Endodermal cell (in vitro differentiated cells): Measurements from ENCODE around the gene TAPT1. TPM values are rescaled to one million over a fixed set of nuclear protein-coding genes. Genes with fewer than 3 reads are reported as not detected.

Source experiments
- DNase-seq: peaks from one replicate; pipeline ENCODE4 v3.0.0-alpha.2; 2017
- H3K27ac ChIP-seq: 2 replicates; pipeline ENCODE4 v1.5.1; 2013; ENCODE audit warnings: mild to moderate bottlenecking, low read depth, low read length, moderate library complexity
- H3K27me3 ChIP-seq: 2 replicates; pipeline ENCODE4 v1.6.1; 2013; ENCODE audit warnings: mild to moderate bottlenecking, low read length, moderate library complexity; ENCODE audit not compliant: insufficient read depth, control insufficient read depth, poor library complexity, severe bottlenecking
- H3K36me3 ChIP-seq: 2 replicates; pipeline ENCODE4 v1.7.0; 2013; ENCODE audit warnings: mild to moderate bottlenecking, low read length, moderate library complexity; ENCODE audit not compliant: control insufficient read depth, insufficient read depth
- H3K4me1 ChIP-seq: one replicate; pipeline ENCODE4 v1.7.0; 2013; ENCODE audit warnings: low read length; ENCODE audit not compliant: control insufficient read depth, insufficient read depth
- H3K4me3 ChIP-seq: 2 replicates; pipeline ENCODE4 v1.5.1; 2013; ENCODE audit warnings: mild to moderate bottlenecking, low read length, moderate library complexity
- H3K9ac ChIP-seq: 2 replicates; pipeline ENCODE4 v1.6.1; 2013; ENCODE audit warnings: mild to moderate bottlenecking, low read length, moderate library complexity; ENCODE audit not compliant: poor library complexity, severe bottlenecking; ENCODE audit errors: extremely low read depth
- H3K9me3 ChIP-seq: 2 replicates; pipeline ENCODE4 v1.6.1; 2013; ENCODE audit warnings: mild to moderate bottlenecking, low read length, moderate library complexity; ENCODE audit not compliant: control insufficient read depth
- H3K27ac Mint-ChIP-seq: 2 replicates; pipeline ENCODE4 v1.8.0; 2020; ENCODE audit warnings: mixed read lengths
- H3K27me3 Mint-ChIP-seq: 2 replicates; pipeline ENCODE4 v1.8.0; 2021; ENCODE audit warnings: mild to moderate bottlenecking, mixed read lengths; ENCODE audit not compliant: insufficient read depth
- H3K36me3 Mint-ChIP-seq: 2 replicates; pipeline ENCODE4 v1.8.0; 2020; ENCODE audit warnings: low read depth, mixed read lengths
- H3K4me1 Mint-ChIP-seq: 2 replicates; pipeline ENCODE4 v1.8.0; 2020; ENCODE audit warnings: mixed read lengths
- H3K4me3 Mint-ChIP-seq: 2 replicates; pipeline ENCODE4 v1.8.0; 2020; ENCODE audit warnings: mild to moderate bottlenecking, moderate library complexity, mixed read lengths
- H3K9me3 Mint-ChIP-seq: 2 replicates; pipeline ENCODE4 v1.8.0; 2020; ENCODE audit warnings: mild to moderate bottlenecking, mixed read lengths
- WGBS, 2 experiments: methylation state at CpG; one replicate each; pipeline versions ENCODE4 v1.1.5 to v1.1.7; 2013; ENCODE audit warnings: missing lambda C conversion rate in 2 of 2, mixed read lengths in 1 of 2; ENCODE audit not compliant: insufficient coverage in 1 of 2, insufficient read length in 1 of 2; 5-methylcytosine and 5-hydroxymethylcytosine counted together
- total RNA-seq, 2 donors: library from RNA; stranded (reverse); fragmentation: NEBNext Ultra II Directional in 1 of 2; extraction: Animal tissue kit (Norgen Biotek cat#: 25700) in 1 of 2; gene quantifications; 2 replicates in 1 of 2; 3 replicates in 1 of 2; pipeline ENCODE4 v1.2.1, GENCODE V29; 2021
- TF ChIP-seq, protein P1 (sequence below): fragments of 200-600 bp; sonication (generic); conservative IDR thresholded peaks from 2 replicates; pipeline ENCODE4 v1.5.0; 2021; ENCODE audit warnings: antibody characterized with exemption, mild to moderate bottlenecking

The TAPT1 gene
- total RNA-seq, 2 donors from 2014 or later, result 19.8 to 22.6 TPM

- no peak overlapping the region for H3K27ac Mint-ChIP-seq
- Histone ChIP-seq H3K4me1 (no peaks in the 10 kb centered on the region), H3K36me3 (peaks cover 8% of the 10 kb centered on the region), H3K9ac (no peak overlapping the region), H3K4me3 (no peak overlapping the region), H3K27ac (no peak overlapping the region), H3K9me3 (no peaks in the 10 kb centered on the region), H3K27me3 (no peaks in the 10 kb centered on the region)
- WGBS, 2 experiments, result 89 to 96% methylated on average over 3 to 6 of the region's 6 CpGs
- TF ChIP-seq, protein P1, sequence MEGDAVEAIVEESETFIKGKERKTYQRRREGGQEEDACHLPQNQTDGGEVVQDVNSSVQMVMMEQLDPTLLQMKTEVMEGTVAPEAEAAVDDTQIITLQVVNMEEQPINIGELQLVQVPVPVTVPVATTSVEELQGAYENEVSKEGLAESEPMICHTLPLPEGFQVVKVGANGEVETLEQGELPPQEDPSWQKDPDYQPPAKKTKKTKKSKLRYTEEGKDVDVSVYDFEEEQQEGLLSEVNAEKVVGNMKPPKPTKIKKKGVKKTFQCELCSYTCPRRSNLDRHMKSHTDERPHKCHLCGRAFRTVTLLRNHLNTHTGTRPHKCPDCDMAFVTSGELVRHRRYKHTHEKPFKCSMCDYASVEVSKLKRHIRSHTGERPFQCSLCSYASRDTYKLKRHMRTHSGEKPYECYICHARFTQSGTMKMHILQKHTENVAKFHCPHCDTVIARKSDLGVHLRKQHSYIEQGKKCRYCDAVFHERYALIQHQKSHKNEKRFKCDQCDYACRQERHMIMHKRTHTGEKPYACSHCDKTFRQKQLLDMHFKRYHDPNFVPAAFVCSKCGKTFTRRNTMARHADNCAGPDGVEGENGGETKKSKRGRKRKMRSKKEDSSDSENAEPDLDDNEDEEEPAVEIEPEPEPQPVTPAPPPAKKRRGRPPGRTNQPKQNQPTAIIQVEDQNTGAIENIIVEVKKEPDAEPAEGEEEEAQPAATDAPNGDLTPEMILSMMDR, result no peak
- H3K4me1 Mint-ChIP-seq, result peaks cover 6% of the 10 kb centered on the region
- peaks cover 4% of the 10 kb centered on the region for H3K36me3 Mint-ChIP-seq
- H3K4me3 Mint-ChIP-seq, result no peak overlapping the region
- no peaks in the 10 kb centered on the region for H3K27me3 Mint-ChIP-seq
- DNase-seq, result no peak
- no peaks in the 10 kb centered on the region for H3K9me3 Mint-ChIP-seq
Measured at GRCh38 chr4:16217300-16218051, 8.8 kb downstream of the TAPT1 start.

DNA sequence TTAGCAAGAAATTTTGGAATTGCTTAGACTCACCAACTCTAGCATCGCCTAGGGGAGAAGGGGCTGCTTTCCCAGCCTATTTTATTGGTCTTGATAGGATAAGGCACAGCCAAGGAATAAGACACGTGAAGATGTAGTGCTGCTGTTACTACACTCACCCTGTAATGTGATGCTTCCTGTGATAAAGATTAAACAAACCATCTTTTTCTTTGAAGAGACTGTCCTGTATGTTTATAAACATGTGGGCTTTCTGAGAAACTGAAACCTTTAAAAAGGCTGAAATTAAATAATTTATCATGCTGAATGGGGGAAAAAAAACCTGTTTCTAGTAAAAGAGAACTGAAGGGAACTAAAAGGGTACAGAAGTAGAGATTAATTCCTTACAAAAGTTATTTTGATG is 13.2 kb downstream of the TAPT1 start:
- TF ChIP-seq, protein P1, result no peak
- H3K27me3 Mint-ChIP-seq, result no peaks in the 10 kb centered on the region

DNA sequence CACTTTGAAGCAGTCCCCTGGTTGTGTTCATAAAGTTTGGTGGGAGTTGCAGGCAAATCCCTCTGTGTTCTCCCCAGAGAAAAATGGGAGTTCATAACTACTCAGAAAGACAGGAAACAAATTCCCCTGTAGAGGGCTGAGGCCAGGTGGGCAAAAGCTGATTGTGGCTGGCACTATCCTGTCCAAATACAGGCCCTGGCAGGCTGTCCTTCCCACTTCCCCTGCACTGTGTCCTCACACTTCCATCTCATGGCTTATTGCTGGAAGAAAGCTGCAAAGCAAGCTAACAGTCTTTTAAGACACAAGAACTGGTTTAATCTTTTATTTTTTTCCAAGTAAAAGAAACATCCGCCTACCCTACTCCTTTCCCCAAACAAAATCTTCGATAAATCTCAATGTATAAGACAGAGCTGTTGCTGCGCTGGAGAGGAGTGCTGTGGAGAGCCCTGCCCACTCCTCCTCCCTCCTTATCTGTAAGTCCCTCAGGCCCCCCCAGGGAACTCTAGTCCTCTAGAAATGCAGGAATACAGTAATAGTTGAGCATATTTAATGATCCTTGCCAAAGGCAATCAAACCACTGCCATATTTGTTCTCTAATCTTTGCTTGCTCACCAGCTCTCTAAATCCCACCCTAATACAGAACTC is 14.0 kb downstream of the TAPT1 start:
- Mint-ChIP-seq H3K36me3 (peaks cover 2% of the 10 kb centered on the region), H3K9me3 (no peaks in the 10 kb centered on the region), H3K4me3 (no peak overlapping the region), H3K4me1 (peaks cover 7% of the 10 kb centered on the region), H3K27me3 (no peaks in the 10 kb centered on the region), H3K27ac (no peak overlapping the region)
- H3K9me3 ChIP-seq, result no peaks in the 10 kb centered on the region
- H3K4me1 ChIP-seq, result no peaks in the 10 kb centered on the region
- WGBS, 2 experiments, result 96 to 100% methylated on average over 1 to 3 of the region's 3 CpGs
- H3K27me3 ChIP-seq, result no peaks in the 10 kb centered on the region
- H3K4me3 ChIP-seq, result no peak overlapping the region
- TF ChIP-seq, protein P1, result no peak
- H3K36me3 ChIP-seq, result peaks cover 5% of the 10 kb centered on the region
- DNase-seq, result no peak
- no peak overlapping the region for H3K27ac ChIP-seq
- no peak overlapping the region for H3K9ac ChIP-seq

More for the DNA sequence above, 13.2 kb downstream of the TAPT1 start:
- H3K4me1 ChIP-seq, result no peaks in the 10 kb centered on the region
- H3K27me3 ChIP-seq, result no peaks in the 10 kb centered on the region
- H3K4me3 Mint-ChIP-seq, result no peak overlapping the region
- H3K4me3 ChIP-seq, result no peak overlapping the region
- H3K36me3 Mint-ChIP-seq, result peaks cover 2% of the 10 kb centered on the region
- 93 to 100% methylated on average over 2 of the region's 2 CpGs for WGBS, 2 experiments
- DNase-seq, result no peak
- no peak overlapping the region for H3K27ac ChIP-seq
- peaks cover 6% of the 10 kb centered on the region for H3K4me1 Mint-ChIP-seq
- peaks cover 5% of the 10 kb centered on the region for H3K36me3 ChIP-seq
- H3K27ac Mint-ChIP-seq, result no peak overlapping the region
- no peaks in the 10 kb centered on the region for H3K9me3 ChIP-seq
- no peak overlapping the region for H3K9ac ChIP-seq
- H3K9me3 Mint-ChIP-seq, result no peaks in the 10 kb centered on the region
